Fibroblast of lung (primary cell): ENCODE measurements around the gene SP7. TPM values are rescaled to one million over a fixed set of nuclear protein-coding genes. Genes with fewer than 3 reads are reported as not detected.
A peak's percentile ranks its signal among the peaks of the same experiment; 100 is the strongest.

Source experiments
- DNase-seq, 2 donors: peaks; one replicate each; pipeline versions ENCODE4 v3.0.0 to v3.0.0-alpha.2; 2010; ENCODE audit warnings: low read depth in 2 of 2
- H2AFZ ChIP-seq: 2 replicates; pipeline ENCODE4 v1.5.1; 2012; ENCODE audit warnings: low read length, control low read depth, inconsistent platforms
- H3K27ac ChIP-seq: 2 replicates; pipeline ENCODE4 v1.5.1; 2011; ENCODE audit warnings: low read length, control low read depth; ENCODE audit not compliant: insufficient read depth
- H3K27me3 ChIP-seq: 2 replicates; pipeline ENCODE4 v1.5.1; 2011; ENCODE audit warnings: mild to moderate bottlenecking, low read length; ENCODE audit not compliant: control insufficient read depth, insufficient read depth
- H3K36me3 ChIP-seq: 2 replicates; pipeline ENCODE4 v1.5.1; 2011; ENCODE audit warnings: low read length; ENCODE audit not compliant: control insufficient read depth, insufficient read depth
- H3K4me1 ChIP-seq: 2 replicates; pipeline ENCODE4 v1.5.1; 2011; ENCODE audit warnings: low read length; ENCODE audit not compliant: control insufficient read depth, insufficient read depth; ENCODE audit errors: extremely low read depth
- H3K4me2 ChIP-seq: 2 replicates; pipeline ENCODE4 v1.5.1; 2011; ENCODE audit warnings: low read length, control low read depth; ENCODE audit not compliant: insufficient read depth; ENCODE audit errors: extremely low read depth
- H3K4me3 ChIP-seq, 4 experiments: fragments of 200-600 bp in 1 of 4; sonication (generic) in 1 of 4; replicated peaks in 1 of 4; 2 replicates each; pipeline ENCODE4 v1.5.1; 2011 to 2016; ENCODE audit warnings: low read length in 4 of 4, low read depth in 3 of 4, mild to moderate bottlenecking in 3 of 4, control low read depth in 2 of 4, inconsistent platforms in 1 of 4, mixed read lengths in 1 of 4; ENCODE audit not compliant: insufficient read depth in 1 of 4; ENCODE audit errors: control extremely low read depth in 1 of 4
- H3K79me2 ChIP-seq: 2 replicates; pipeline ENCODE4 v1.5.1; 2012; ENCODE audit warnings: mild to moderate bottlenecking, low read length, inconsistent platforms; ENCODE audit not compliant: control insufficient read depth, insufficient read depth
- H3K9ac ChIP-seq: 2 replicates; pipeline ENCODE4 v1.5.1; 2011; ENCODE audit warnings: mild to moderate bottlenecking, low read length, control low read depth; ENCODE audit not compliant: insufficient read depth
- H3K9me3 ChIP-seq: 2 replicates; pipeline ENCODE4 v1.5.1; 2012; ENCODE audit warnings: low read depth, low read length; ENCODE audit not compliant: control insufficient read depth, insufficient read depth
- H4K20me1 ChIP-seq: 2 replicates; pipeline ENCODE4 v1.5.1; 2011; ENCODE audit warnings: low read length; ENCODE audit not compliant: control insufficient read depth, insufficient read depth; ENCODE audit errors: extremely low read depth
- CTCF ChIP-seq, 2 donors: IDR thresholded peaks in 1 of 2; conservative IDR thresholded peaks in 1 of 2; 1 replicate in 1 of 2; 2 replicates in 1 of 2; pipeline ENCODE4 v1.5.1; 2011 to 2012; ENCODE audit warnings: low read length in 2 of 2, control low read depth in 1 of 2, inconsistent platforms in 1 of 2, low read depth in 1 of 2, mild to moderate bottlenecking in 1 of 2
- EZH2 ChIP-seq: IDR thresholded peaks from 2 replicates; pipeline ENCODE4 v1.5.1; 2012; ENCODE audit warnings: low read length, control low read depth, mild to moderate bottlenecking; ENCODE audit errors: missing control alignments
- polyA plus RNA-seq, 2 donors: library from polyadenylated mRNA; depleted of rRNA in 1 of 2; stranded (reverse) in 1 of 2; unstranded in 1 of 2; fragments of >200 nt; gene quantifications; 2 replicates each; pipeline ENCODE4 v1.2.1, GENCODE V29; 2011 to 2012; ENCODE audit warnings: missing spikeins in 1 of 2
- total RNA-seq: library from RNA; depleted of rRNA; stranded (reverse); fragments of >200 nt; gene quantifications from 2 replicates; pipeline ENCODE4 v1.2.1, GENCODE V29; 2014

SP7 gene
- total and polyA plus RNA-seq, 2 donors (not counting 1 experiment from before 2014, with no cell fraction given) = not detected

- Histone ChIP-seq H3K36me3 (peaks cover 13% of the 10 kb centered on the region), H3K4me1 (peaks cover 25% of the 10 kb centered on the region), H2AFZ (peak within 1 kb of the TSS; percentile 96), H3K4me2 (peak within 1 kb of the TSS; percentile 87), H3K27me3 (no peaks in the 10 kb centered on the region), H4K20me1 (no peaks in the 10 kb centered on the region), H3K27ac (peak within 1 kb of the TSS; percentile 89), H3K4me3 (peak within 1 kb of the TSS; percentile 40 to 68 (median 60)), H3K79me2 (peaks cover 35% of the 10 kb centered on the region), H3K9ac (peak within 1 kb of the TSS; percentile 84), H3K9me3 (no peaks in the 10 kb centered on the region)
- no peak for TF ChIP-seq EZH2
- TF ChIP-seq CTCF (conservative IDR thresholded peaks at IDR 0.05 in 1 of 2, IDR thresholded peaks at IDR 0.05 in 1 of 2; ENCODE audit: low read depth in 1 of 2, low read length in 2 of 2) = no peak
- DNase-seq = peak; percentile 94
Observed at GRCh38 chr12:53380104-53380793, 44.1 kb upstream of the SP7 start, which contains the start of gene SP1. Gene SP1, plus strand, starts transcription at chr12:53380176. Its CDS starts 116 bp downstream, at chr12:53380292.

- Histone ChIP-seq H3K79me2 (peaks cover 31% of the 10 kb centered on the region), H3K36me3 (peaks cover 13% of the 10 kb centered on the region), H3K27ac (peak overlapping the region; percentile 89), H3K4me1 (peaks cover 25% of the 10 kb centered on the region), H4K20me1 (no peaks in the 10 kb centered on the region), H3K9me3 (no peaks in the 10 kb centered on the region), H3K4me3 (peak overlapping the region; percentile 40 to 68 (median 60)), H3K9ac (peak overlapping the region; percentile 67), H3K4me2 (peak overlapping the region; percentile 87), H2AFZ (peak overlapping the region; percentile 96), H3K27me3 (no peaks in the 10 kb centered on the region)
- no peak for TF ChIP-seq CTCF (conservative IDR thresholded peaks at IDR 0.05 in 1 of 2, IDR thresholded peaks at IDR 0.05 in 1 of 2; ENCODE audit: low read depth in 1 of 2, low read length in 2 of 2)
- TF ChIP-seq EZH2 = no peak
- DNase-seq = peak; percentile 100
Observed at GRCh38 chr12:53379389-53380103, 43.4 kb upstream of the SP7 start.

- H3K4me2 ChIP-seq = peak overlapping the region; percentile 87
- no peak for DNase-seq
Observed at GRCh38 chr12:53378724-53379388, 42.7 kb upstream of the SP7 start.

More at GRCh38 chr12:53378724-53379388, 42.7 kb upstream of the SP7 start:
- peaks cover 13% of the 10 kb centered on the region for H3K36me3 ChIP-seq
- peak overlapping the region; percentile 96 for H2AFZ ChIP-seq
- H4K20me1 ChIP-seq = no peaks in the 10 kb centered on the region
- H3K79me2 ChIP-seq = peaks cover 26% of the 10 kb centered on the region
- H3K4me3 ChIP-seq = peak overlapping the region; percentile 40 to 68 (median 60)
- H3K9ac ChIP-seq = peak overlapping the region; percentile 67
- H3K4me1 ChIP-seq = peaks cover 25% of the 10 kb centered on the region
- H3K9me3 ChIP-seq = no peaks in the 10 kb centered on the region
- H3K27me3 ChIP-seq = no peaks in the 10 kb centered on the region
- no peak for TF ChIP-seq CTCF (conservative IDR thresholded peaks at IDR 0.05 in 1 of 2, IDR thresholded peaks at IDR 0.05 in 1 of 2; ENCODE audit: low read depth in 1 of 2, low read length in 2 of 2)
- TF ChIP-seq EZH2 = no peak
- peak overlapping the region; percentile 89 for H3K27ac ChIP-seq
